HG03575 (cell line): ENCODE data around the gene ADAM12.
"Not testable (repeated sequence)": the region's sequence is repeated elsewhere in the genome, so short reads cannot be mapped to it uniquely, and the experiment has no call there.

ENCODE experiments used
- ATAC-seq: cut with Tn5 transposase; IDR thresholded peaks from one replicate; pipeline ENCODE4 v1.9.1; 2021; ENCODE audit not compliant: unreplicated experiment, insufficient number of reproducible peaks, low FRiP score; ENCODE audit errors: extremely low read depth

The ADAM12 gene

DNA sequence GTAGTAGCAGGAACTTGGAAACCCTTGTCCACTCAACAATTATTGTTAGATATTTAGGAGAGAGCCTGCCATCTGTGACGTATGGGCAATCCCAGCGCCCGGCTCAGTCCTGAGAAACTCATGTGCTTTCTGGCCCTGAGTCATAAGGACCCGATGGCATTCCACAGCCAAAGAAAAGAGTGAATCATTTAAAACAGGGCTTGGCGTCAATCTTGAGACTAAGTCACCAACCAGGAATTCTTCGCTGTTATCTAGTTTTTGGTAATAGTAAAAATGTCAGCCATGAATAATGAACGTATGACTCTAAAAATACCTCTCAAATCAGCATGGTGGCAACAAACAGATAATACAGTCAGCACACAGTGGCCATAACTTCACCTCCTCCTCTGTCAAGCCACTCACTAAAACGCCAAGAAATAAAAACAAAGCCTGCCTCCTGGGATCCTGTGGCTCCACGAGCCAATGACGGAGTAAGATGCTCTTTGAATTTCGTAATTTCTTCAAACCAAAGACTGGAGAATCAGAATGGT lies 140.8 kb downstream of the ADAM12 start:
- ATAC-seq: no peak

DNA sequence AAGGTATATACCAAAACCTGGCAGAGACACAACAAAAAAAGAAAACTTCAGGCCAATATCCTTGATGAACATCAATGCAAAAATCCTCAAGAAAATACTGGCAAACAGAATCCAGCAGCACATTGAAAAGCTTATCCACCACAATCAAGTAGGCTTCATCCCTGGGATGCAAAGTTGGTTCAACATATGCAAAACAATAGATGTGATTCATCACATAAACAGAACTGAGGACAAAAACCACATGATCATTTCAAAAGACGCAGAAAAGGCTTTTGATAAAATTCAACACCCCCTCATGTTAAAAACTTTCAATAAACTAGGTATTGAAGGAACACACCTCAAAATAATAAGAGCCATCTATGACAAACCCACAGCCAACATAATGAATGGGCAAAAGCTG lies 141.9 kb downstream of the ADAM12 start:
- not testable (repeated sequence) for ATAC-seq

DNA sequence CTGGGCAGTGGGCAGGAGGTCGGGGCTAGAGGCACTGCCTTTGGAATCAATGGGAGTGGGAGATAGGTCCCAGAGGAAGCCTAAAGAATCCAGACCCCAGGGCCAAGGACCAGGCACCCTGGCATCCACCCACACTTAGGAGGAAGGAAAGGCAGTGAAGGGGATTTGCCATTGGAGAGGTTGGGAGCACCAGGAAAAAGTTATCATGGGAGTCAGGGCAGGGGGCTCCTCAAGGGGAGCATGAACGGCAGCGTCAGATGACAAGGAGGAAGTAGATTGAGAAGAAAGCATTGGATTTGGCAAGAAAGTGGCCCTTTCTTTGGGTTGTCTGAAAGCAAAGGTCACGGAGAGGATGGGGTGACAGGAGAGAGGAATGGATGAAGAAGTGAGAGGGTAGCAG lies 142.8 kb downstream of the ADAM12 start:
- ATAC-seq: no peak

DNA sequence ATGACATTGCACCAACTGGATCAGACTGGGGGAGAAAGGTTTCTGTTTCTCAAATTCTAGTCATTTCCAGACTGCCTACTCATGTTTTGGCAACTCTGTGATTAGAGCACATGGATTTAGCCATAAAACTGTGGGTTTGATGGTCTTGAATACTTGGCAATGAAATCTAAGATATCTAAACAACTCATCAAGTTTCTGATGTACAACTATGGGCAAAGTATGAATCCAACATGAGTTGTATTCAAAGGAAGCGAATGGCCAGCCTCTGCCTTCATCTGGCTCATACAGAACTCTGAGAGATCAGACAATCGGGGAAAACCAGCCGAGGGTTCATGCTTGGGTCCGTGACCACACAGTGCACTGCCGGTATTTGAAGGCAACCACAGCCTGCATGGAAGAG lies 144.3 kb downstream of the ADAM12 start:
- no peak for ATAC-seq

DNA sequence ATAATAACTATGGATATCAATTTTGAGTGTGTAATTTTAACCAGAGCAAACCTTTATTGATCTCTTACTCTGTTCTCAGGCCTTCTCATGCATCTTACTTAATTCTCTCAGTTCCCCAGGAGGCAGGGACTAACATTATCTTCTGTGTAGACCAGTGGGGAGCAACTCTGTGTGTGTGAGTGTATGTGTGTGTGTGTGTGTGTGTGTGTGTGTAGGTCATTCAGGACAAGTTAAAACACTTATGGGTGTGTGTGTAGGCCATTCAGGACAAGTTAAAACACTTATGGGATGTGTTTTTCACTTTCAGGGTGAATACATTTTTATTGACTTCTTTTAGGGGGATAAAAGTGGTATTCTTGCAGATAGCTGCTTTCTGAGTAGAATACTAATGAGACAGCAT lies 145.0 kb downstream of the ADAM12 start:
- no peak for ATAC-seq

DNA sequence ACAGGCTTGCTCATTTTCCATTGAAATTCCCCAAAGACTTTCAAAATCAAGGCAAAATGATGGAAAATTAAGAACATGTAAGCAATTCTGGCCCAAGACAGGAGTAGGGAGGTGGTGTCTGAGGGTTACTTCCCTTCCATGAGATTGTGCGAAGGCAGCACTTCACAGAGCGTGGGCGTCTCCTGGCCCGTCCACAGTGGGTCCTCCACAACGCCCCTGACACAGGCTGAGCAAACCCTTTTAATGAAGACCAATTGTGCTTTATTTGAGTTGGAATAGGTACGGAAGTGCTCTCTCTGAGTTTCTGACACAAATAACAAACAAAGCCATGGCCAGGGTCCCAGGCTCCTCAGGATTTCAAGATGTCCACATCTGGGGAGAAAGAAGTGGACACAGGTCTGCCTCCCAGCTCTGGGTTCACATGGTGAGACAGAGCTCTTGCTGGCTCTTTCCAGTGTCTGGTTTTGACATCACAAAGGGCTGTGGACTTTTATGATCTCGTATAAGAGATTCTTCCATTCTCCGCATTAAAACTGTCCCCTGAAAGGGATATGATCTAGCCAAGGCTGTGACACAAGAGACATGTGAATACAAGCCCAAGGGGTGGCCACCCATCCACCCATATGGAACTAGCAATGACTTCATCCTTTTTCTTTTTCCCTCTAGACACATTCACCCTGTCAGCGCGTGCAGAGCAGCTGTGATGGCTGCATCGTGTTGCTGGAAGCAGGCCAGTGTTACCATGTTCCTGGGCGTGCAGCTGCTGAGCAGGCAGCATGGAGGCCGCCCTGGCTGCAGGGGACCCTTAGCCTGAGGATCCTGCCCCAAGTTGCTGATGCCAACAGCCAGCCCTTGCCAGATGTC lies 145.6 kb downstream of the ADAM12 start:
- no peak for ATAC-seq

DNA sequence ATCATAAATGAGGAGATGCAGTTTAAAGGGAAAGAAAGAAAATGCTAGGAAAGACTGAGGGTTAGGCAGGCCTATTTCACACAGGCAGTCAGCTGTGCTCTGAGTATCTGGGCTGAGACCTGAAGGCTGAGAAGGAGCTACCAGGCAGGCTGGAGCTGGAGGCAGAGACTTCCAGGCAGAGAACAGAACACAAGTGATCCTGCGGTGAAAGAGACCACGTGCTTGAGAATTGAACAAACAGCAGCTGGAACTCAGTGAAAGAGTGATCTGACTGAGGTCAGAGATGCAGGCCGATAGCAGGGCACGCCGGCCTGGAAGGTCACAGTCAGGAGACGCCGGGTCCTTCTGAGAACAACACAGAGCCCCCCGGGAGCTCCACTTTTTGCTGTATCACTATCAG lies 147.8 kb downstream of the ADAM12 start:
- no peak for ATAC-seq

DNA sequence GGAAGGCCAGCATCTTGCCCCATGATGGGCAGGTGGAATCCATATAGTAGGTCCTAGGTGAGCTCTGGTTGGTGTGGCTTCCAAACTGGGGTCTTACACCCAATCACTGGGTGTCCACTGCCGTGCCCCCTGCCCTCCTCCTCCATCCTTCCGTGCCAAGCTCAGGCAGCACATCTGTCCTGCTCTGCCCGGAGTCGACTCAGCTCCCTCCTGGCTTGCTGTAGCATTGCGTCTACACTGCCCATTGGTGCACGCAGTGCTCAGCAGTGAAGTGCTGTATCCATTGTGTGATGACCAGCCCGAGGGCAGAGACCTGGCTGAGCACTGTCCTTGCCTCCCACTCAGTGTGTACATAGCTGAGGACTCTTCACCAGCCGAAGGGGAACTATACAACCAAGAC lies 148.4 kb downstream of the ADAM12 start:
- no peak for ATAC-seq

DNA sequence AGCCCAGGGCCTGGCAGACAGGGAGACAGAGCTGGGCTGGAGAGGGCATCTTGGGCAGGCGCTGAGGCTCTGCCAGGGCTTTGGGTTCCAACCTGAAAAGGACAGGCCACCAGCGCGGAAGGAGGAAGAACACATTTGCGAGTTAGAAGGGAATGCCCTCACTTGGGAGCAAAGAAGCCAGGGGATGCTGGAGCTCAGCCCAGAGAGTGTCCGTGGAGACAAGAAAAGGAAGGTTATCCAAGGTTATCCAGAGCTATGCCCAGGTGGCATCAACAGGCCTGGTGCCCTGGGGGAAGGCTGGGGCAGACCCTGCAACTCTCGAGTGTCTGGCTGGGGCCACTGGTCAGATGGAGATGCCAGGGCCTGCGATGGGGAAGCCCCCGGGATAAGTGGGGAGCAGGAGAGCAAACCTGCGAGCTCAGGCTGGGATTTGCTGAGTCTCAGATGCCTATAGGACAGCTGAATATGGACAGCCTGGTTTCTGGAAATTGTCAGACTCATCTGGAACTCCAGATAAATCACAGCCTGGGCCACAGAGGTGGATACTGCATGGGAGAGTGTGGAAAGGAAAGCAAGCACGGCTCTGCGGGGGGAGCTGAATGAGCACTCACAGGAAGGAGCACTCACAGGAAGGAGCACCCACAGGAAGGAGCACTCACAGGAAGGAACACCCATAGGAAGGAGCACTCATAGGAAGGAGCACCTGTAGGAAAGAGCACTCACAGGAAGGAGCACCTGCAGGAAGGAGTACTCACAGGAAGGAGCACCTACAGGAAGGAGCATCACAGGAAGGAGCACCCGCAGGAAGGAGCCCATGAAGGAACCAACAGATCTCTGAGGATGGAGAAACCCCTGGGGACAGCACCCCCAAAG lies 152.1 kb downstream of the ADAM12 start:
- no peak for ATAC-seq

DNA sequence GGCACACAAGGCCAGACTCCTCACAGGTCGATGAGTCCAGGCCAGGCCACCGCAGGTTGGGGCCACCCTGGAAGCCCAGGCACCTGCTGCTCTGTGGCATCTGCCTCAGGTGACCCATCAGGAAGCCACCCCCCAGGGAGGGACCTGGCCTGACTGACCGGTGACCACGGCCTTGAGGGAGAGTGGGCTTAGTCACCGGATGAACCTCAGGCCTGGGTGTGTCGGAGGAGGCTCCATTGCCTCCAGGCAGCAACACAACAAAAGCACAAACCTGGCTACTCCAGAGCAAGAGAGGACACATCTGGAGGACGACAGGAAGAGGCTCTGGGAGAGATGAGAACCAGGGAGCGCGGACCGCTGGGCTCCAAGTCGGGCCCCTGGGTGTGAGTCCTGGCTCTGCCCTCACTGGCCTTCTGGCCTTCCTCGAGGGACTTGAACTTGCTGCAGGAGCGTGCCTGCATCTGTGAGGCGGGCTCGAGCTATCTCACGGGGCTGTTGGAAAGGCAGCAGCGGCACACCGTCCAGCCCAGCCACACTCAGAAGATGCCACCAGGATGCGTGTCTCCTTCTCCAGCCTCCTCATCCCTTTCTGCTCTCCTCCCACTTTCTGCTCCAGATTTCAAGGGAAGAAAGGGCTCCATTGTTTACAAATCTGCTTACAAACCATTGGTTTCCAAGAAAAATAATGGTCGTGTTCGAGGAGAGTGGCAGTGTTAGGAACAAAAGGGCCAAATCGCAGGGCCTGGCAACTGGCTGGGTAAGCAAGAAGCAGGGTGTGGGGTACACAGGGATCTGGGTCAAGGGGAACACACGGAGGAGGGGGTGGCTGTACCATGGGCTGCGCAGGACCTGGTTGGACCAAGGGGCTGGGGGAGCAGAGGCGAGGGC lies 152.9 kb downstream of the ADAM12 start:
- ATAC-seq: no peak

DNA sequence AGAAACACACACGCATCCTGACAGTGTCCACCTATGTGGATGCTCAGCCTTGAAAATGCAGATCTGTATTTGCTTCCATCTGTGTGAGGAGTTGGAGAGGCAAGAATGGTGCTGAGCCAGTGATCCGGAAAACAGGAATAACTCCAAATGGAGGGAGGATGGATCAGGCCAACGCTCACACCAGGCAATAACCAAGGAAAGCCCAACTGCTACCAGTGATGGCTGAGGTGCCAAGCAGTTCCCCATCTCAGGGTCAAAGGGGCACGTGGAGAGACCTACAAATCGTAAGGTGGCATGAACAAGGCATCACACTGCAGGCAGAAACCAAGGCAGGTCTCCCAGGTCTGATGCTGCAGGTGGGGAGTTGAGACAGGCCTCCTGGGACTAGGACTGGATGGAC lies 153.6 kb downstream of the ADAM12 start:
- ATAC-seq: no peak

DNA sequence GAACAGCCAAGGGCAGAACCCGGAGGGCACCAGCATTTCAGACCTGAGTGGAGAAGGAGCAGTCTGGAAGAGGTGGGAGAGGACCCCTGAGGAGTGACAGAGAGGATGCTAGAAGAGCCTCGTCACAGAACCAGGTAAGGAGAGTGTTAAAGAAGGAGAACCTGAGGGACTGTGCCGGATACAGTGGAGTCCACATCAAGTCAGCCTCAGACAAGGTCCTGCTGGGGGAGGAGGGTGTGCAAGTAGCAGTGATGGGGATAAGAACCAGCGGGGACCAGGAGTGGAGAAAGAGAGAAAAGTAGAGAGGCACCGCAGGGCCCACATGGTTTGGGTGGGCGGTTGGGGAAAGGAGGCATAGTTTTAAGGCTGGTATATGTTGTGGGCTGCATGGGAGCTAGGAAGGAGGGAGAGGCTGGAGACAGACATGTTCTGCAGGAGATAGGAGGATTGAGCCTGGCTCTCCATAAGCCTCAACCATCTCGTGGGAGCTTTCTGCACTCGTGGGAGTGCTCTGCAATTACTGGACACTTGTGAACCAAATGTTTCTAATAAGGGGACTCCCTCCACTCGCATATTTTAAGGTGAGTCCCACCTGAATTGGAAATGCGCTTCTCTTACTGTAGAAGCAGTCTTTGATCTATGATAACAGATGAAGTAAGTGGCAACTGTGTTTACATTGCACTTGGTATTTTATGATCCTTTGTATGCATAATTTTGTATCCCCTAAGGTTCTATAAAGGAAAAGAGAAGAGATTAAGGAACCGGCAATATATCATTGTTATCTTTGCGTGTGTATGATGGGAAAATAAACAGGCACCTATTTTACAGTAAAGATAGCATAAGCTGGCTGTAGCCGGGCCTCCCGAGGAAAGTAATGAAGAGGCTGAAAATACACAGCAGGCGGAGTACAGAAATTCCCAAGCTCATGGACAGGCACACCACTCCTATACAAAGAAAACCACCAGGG lies 154.8 kb downstream of the ADAM12 start:
- ATAC-seq: no peak

DNA sequence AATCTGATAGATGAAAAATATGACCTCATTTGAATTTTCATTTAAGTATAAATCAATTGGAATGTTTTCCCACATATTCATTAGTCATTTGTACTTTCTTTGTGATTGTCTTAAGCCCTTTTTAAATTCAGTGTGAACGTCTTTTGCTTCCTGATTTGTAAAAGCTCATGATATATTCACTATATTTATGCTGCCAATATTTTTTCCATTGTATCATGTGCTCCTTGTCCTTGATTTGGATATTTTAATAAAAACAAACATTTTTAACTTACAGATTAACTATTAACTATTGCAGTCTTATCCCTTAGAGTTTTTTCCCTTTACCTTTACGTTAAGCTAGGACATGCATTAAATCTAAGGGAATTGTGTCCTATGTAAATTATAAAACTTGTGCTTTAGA lies 157.7 kb downstream of the ADAM12 start:
- ATAC-seq: no peak

DNA sequence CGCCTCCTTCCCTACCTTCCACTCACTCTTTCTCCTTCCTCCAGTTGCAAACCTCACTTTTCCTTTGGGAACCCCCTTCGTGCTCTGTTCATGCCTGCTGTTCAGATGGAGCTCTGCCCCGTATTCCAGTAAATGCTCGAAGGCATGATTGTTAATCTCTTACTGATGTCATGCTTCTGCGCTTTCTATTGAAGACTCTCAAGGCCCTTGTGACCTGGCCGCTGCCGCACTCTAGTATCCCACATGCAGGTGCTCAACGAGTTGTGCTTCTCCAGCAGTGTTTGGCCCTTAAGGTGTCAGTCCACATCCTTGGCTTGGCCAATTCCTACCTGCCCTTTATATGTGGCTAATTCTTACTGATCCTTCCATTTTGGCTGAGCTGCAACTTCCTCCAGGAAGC lies 158.6 kb downstream of the ADAM12 start:
- ATAC-seq: no peak

DNA sequence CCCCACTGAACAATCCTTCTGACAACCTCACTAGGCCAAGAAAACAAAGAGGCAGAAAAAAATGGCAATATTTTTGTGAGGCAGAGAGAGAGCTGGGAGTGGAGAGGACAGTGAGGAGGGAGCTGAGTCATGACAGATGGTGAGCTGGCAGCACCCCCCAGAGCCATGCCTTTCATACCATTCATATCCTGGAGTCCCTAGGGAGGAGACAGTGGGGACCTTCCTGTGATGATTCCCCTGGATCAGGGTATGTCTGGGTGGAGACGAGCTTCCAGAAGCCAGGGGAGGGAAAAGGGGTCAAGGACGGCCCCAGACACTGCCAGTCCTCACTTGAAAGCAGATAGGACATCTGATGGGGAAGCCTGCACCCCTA lies 160.5 kb downstream of the ADAM12 start:
- ATAC-seq: no peak

DNA sequence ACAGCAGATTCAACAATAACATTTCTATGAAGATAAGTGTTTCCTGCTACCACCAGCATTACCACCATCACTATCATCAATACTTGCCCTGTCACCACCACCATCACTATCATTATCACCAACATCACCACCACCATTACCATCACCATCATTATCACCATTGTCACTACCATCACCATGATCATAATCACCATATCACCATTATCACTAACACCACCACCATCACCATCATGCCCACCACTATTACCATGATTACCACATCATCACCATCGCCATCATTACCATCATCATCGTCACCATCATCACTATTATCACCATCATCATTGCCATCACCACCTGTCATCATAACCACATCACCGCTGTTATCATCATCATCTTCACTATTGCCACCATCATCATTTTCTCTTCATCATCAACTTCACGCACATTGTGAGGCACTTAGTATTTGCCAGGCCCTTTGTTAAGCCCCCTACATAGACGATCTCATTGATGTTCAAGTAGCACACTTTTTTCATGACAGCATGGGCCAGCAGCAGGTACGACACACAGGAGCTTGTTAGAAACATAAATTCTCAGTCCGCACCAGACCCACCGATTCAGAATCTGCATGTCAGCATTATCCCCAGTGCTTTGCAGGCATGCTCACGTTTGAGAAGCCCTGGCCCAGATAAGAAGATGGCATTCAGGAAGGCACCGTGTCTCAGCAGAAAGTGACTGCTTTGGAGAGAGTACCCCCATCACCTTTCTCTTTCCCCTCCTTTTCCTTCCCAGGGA lies 161.1 kb downstream of the ADAM12 start:
- ATAC-seq: no peak

DNA sequence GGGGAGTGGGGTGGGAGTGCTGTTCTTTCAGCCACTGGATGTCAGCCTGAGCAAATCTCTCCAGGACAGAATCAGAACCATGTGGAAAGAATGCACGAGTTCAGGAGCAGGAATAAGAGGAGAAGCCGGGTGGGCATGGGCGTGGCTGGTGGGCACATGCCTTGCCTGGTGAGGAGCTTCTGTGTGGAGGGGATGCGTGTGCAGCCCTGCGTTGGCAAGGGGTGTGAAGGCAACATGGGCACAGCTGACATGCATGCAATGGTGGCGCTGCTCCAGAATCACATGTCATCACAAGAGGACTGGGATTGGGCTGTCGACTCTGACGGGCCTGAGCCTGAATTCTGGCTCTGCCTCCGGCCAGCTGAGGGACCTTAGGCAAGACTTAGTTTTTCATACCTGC lies 162.1 kb downstream of the ADAM12 start:
- no peak for ATAC-seq
